Astrocyte of the hippocampus (primary cell): ENCODE results near the gene ITIH4.
A peak's percentile ranks its signal among the peaks of the same experiment; 100 is the strongest.

ENCODE experiments used
- DNase-seq: peaks from one replicate; pipeline ENCODE4 v3.0.0; 2011; ENCODE audit warnings: low read depth, low spot score

Gene ITIH4

DNA sequence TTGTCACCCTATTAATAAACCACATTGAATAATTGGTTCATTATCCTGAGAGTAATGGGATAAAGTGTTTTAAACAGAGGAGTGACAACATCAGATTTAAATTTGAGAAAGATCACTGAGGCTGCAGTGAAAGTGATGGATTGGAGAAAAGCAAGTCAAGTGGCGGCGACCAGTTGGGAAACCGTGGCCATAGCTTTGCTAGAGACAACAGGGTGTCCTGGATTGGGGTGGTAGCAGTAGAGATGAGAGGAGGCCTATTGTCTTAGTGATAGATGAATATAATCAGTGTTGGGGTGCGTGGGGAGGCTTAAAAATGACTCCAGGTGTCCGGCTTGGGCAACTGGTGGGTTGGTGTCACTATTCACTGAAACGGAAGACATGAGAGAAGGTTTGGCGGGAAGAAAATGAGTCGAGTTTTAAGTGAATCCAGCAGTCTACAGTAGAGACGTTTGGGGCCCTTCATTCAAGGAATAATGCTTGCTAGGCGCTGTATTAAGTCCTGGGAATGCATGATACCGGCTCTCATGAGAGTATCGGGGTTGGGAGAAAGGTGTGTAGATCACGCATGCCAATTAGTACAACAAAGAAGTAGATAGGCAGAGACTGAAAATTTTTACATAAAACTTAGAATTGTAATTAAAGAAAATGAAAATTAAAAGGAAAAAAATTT lies 60.6 kb downstream of the ITIH4 start:
- peak; percentile 21 for DNase-seq

DNA sequence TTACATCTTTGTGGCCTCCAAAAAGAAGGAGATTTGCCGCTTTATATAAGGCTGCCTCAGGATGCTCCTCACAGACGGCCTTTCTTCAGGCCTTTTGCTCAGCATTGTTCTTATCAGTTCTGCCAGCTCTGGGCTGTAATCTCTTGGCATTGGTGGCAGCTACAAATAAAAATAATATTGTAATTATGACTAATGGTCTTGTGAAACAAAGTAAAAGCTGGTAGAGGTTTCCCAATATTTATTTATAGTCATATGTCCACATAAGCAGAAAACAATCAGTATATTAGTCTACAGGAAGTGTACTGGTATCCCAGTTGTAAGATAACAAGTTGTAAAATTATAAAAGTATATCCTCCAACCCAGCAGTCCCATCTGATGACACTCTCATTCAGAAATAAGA lies 67.0 kb downstream of the ITIH4 start:
- no peak for DNase-seq
